Measurements from ENCODE around the gene TMEM266.

- TF ChIP-seq CTCF (conservative IDR thresholded peaks at IDR 0.05 in 1 of 2, IDR thresholded peaks at IDR 0.05 in 1 of 2; ENCODE audit: extremely low read depth in 1 of 2, insufficient read depth in 1 of 2, low read depth in 1 of 2, low read length in 2 of 2): no peak
- no peak for TF ChIP-seq EZH2 (IDR thresholded peaks at IDR 0.05; ENCODE audit: borderline replicate concordance, low read length)
Measured at GRCh38 chr15:76206325-76206976, 146.7 kb downstream of the TMEM266 start.
